ENCODE results near the gene SPATS2L. TPM values are rescaled to one million over a fixed set of nuclear protein-coding genes. Genes with fewer than 3 reads are reported as not detected.

SPATS2L gene
- polyA plus RNA-seq, 1 of the 3 experiments (the other 2 are of a cell fraction): 86.8 TPM

DNA sequence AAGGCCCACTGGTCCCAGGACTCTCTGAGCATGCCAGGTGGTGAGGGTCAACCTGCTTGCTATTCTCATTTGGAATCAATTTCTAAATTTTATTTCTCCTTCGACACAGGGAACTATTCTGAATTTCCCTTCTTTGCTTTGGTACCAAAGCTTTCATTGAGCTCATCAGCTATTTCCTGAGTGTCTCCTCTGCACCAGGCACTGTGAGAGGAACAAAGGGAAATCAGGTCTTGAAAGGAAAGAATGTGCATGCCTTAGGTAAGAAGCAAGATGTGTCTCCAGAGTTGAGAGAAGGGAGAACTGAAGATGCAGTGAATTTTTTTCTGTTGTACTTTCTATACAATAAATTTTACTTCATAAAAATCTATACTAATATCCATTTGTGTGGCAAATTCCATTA, 17.9 kb downstream of the SPATS2L start:
- H3K9me2 ChIP-seq: no peaks in the 10 kb centered on the region
- H3K79me2 ChIP-seq (ENCODE audit: insufficient read depth): peaks cover 100% of the 10 kb centered on the region
- H3K27me3 ChIP-seq (ENCODE audit: insufficient read depth): no peaks in the 10 kb centered on the region
- ChIA-PET POLR2A (no interaction called here), CTCF (interaction anchor here (1.0 to 1.6 kb wide), 2 partner anchors 16 to 55 kb away, joined by 3 read pairs; no protein-coding TSS in a partner anchor)
- peaks cover 0 to 10% of the 10 kb centered on the region in 2 experiments; a peak in 3 of 4 replicates for H3K4me1 ChIP-seq (ENCODE audit: control insufficient read depth in 1 of 2, insufficient read depth in 2 of 2, low read depth in 1 of 2, low read length in 1 of 2)
- no peak overlapping the region for H3K4me3 ChIP-seq (ENCODE audit: low read depth in 2 of 2, low read length in 1 of 2)
- H2AFZ ChIP-seq (ENCODE audit: low read depth): no peak overlapping the region
- peaks cover 0 to 4% of the 10 kb centered on the region in 2 experiments for H3K36me3 ChIP-seq (replicated peaks in 1 of 2; ENCODE audit: control insufficient read depth in 1 of 2, insufficient read depth in 2 of 2, low read length in 1 of 2)
- no peak overlapping the region for H3K27ac ChIP-seq (ENCODE audit: low read depth in 2 of 2, low read length in 1 of 2)
- TF ChIP-seq SMC3 (IDR thresholded peaks at IDR 0.05; ENCODE audit: low read depth, low read length): no peak
- TF ChIP-seq FOXJ3 (CRISPR knock-in tag; IDR thresholded peaks at IDR 0.05): no peak
- TF ChIP-seq, protein P1, sequence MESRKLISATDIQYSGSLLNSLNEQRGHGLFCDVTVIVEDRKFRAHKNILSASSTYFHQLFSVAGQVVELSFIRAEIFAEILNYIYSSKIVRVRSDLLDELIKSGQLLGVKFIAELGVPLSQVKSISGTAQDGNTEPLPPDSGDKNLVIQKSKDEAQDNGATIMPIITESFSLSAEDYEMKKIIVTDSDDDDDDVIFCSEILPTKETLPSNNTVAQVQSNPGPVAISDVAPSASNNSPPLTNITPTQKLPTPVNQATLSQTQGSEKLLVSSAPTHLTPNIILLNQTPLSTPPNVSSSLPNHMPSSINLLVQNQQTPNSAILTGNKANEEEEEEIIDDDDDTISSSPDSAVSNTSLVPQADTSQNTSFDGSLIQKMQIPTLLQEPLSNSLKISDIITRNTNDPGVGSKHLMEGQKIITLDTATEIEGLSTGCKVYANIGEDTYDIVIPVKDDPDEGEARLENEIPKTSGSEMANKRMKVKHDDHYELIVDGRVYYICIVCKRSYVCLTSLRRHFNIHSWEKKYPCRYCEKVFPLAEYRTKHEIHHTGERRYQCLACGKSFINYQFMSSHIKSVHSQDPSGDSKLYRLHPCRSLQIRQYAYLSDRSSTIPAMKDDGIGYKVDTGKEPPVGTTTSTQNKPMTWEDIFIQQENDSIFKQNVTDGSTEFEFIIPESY (IDR thresholded peaks at IDR 0.05; ENCODE audit: borderline replicate concordance, low read depth): no peak
- no peak for TF ChIP-seq YY1 (IDR thresholded peaks at IDR 0.05; ENCODE audit: low read depth)
- TF ChIP-seq MEF2A (IDR thresholded peaks at IDR 0.05; ENCODE audit: borderline replicate concordance, low read depth): no peak
- no peak for TF ChIP-seq TCF12 (IDR thresholded peaks at IDR 0.05)
- no peak for TF ChIP-seq RAD21 (IDR thresholded peaks at IDR 0.05; ENCODE audit: low read length)
- TF ChIP-seq, protein P2, sequence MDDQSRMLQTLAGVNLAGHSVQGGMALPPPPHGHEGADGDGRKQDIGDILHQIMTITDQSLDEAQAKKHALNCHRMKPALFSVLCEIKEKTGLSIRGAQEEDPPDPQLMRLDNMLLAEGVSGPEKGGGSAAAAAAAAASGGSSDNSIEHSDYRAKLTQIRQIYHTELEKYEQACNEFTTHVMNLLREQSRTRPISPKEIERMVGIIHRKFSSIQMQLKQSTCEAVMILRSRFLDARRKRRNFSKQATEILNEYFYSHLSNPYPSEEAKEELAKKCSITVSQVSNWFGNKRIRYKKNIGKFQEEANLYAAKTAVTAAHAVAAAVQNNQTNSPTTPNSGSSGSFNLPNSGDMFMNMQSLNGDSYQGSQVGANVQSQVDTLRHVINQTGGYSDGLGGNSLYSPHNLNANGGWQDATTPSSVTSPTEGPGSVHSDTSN (IDR thresholded peaks at IDR 0.05): no peak
- no peak for TF ChIP-seq NFIC (IDR thresholded peaks at IDR 0.05; ENCODE audit: borderline replicate concordance)
- TF ChIP-seq MXI1 (IDR thresholded peaks at IDR 0.05; ENCODE audit: low read depth, low read length): no peak
- TF ChIP-seq, protein P3, sequence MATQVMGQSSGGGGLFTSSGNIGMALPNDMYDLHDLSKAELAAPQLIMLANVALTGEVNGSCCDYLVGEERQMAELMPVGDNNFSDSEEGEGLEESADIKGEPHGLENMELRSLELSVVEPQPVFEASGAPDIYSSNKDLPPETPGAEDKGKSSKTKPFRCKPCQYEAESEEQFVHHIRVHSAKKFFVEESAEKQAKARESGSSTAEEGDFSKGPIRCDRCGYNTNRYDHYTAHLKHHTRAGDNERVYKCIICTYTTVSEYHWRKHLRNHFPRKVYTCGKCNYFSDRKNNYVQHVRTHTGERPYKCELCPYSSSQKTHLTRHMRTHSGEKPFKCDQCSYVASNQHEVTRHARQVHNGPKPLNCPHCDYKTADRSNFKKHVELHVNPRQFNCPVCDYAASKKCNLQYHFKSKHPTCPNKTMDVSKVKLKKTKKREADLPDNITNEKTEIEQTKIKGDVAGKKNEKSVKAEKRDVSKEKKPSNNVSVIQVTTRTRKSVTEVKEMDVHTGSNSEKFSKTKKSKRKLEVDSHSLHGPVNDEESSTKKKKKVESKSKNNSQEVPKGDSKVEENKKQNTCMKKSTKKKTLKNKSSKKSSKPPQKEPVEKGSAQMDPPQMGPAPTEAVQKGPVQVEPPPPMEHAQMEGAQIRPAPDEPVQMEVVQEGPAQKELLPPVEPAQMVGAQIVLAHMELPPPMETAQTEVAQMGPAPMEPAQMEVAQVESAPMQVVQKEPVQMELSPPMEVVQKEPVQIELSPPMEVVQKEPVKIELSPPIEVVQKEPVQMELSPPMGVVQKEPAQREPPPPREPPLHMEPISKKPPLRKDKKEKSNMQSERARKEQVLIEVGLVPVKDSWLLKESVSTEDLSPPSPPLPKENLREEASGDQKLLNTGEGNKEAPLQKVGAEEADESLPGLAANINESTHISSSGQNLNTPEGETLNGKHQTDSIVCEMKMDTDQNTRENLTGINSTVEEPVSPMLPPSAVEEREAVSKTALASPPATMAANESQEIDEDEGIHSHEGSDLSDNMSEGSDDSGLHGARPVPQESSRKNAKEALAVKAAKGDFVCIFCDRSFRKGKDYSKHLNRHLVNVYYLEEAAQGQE (IDR thresholded peaks at IDR 0.05; ENCODE audit: low read depth, low read length): no peak
- no peak for TF ChIP-seq GATA2 (CRISPR knock-in tag; IDR thresholded peaks at IDR 0.05)
- TF ChIP-seq, protein P4, sequence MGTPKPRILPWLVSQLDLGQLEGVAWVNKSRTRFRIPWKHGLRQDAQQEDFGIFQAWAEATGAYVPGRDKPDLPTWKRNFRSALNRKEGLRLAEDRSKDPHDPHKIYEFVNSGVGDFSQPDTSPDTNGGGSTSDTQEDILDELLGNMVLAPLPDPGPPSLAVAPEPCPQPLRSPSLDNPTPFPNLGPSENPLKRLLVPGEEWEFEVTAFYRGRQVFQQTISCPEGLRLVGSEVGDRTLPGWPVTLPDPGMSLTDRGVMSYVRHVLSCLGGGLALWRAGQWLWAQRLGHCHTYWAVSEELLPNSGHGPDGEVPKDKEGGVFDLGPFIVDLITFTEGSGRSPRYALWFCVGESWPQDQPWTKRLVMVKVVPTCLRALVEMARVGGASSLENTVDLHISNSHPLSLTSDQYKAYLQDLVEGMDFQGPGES (IDR thresholded peaks at IDR 0.05; ENCODE audit: low read depth, low read length): no peak
- TF ChIP-seq TEAD4 (IDR thresholded peaks at IDR 0.05; ENCODE audit: borderline replicate concordance, insufficient read depth): no peak
- no peak for TF ChIP-seq RCOR1 (IDR thresholded peaks at IDR 0.05; ENCODE audit: low read length)
- no peaks in the 10 kb centered on the region for H3K9me3 ChIP-seq
- peaks cover 77% of the 10 kb centered on the region for H4K20me1 ChIP-seq (ENCODE audit: insufficient read depth)
- no peak overlapping the region for H3K9ac ChIP-seq
- WGBS (ENCODE audit: low lambda C conversion rate): 100% methylated on average over 1 of the region's 1 CpG
- H3K4me2 ChIP-seq: no peak overlapping the region
- peaks cover 10% of the 10 kb centered on the region for H3F3A ChIP-seq (replicated peaks; ENCODE audit: insufficient read depth)
- no peak for DNase-seq
